OCI-LY1 (cell line): ENCODE data around the gene ELMO1.

ENCODE experiments used
- H2AFZ ChIP-seq: fragments of 200-600 bp; sonication (generic), shearing (Covaris generic); 2 replicates; pipeline ENCODE4 v1.6.0; 2014; ENCODE audit warnings: antibody characterized with exemption, mild to moderate bottlenecking, low read length
- H3F3A ChIP-seq: fragments of 200-600 bp; sonication (generic), shearing (Covaris generic); 2 replicates; pipeline ENCODE4 v1.6.0; 2014; ENCODE audit warnings: mild to moderate bottlenecking, antibody characterized with exemption, low read length, moderate library complexity; ENCODE audit not compliant: insufficient read depth
- H3K27ac ChIP-seq: fragments of 200-600 bp; sonication (generic); 2 replicates; pipeline ENCODE4 v1.5.1; 2014; ENCODE audit warnings: low read length, mixed run types, mild to moderate bottlenecking, low read depth; ENCODE audit not compliant: poor library complexity, severe bottlenecking
- H3K27me3 ChIP-seq: fragments of 200-600 bp; sonication (generic); 2 replicates; pipeline ENCODE4 v1.6.0; 2014; ENCODE audit warnings: antibody characterized with exemption, mild to moderate bottlenecking, low read length, moderate library complexity; ENCODE audit not compliant: insufficient read depth
- H3K36me3 ChIP-seq: fragments of 200-600 bp; sonication (generic); 2 replicates; pipeline ENCODE4 v1.6.1; 2014; ENCODE audit warnings: mild to moderate bottlenecking, antibody characterized with exemption, low read length, moderate library complexity, mixed read lengths; ENCODE audit not compliant: insufficient read depth
- H3K4me1 ChIP-seq: fragments of 200-600 bp; sonication (generic); 2 replicates; pipeline ENCODE4 v1.5.1; 2014; ENCODE audit warnings: mild to moderate bottlenecking, low read length, moderate library complexity; ENCODE audit not compliant: insufficient read depth, severe bottlenecking
- H3K4me2 ChIP-seq: fragments of 200-600 bp; sonication (generic), shearing (Covaris generic); 2 replicates; pipeline ENCODE4 v1.6.1; 2014; ENCODE audit warnings: low read length
- H3K4me3 ChIP-seq: fragments of 200-600 bp; sonication (generic); 2 replicates; pipeline ENCODE4 v1.5.1; 2014; ENCODE audit warnings: low read length, low read depth, mild to moderate bottlenecking, mixed read lengths; ENCODE audit not compliant: poor library complexity, severe bottlenecking
- H3K79me2 ChIP-seq: fragments of 200-600 bp; shearing (Covaris generic); 2 replicates; pipeline ENCODE4 v1.6.1; 2016; ENCODE audit warnings: mixed run types, low read length, mixed read lengths; ENCODE audit not compliant: insufficient read depth
- H3K9ac ChIP-seq: fragments of 200-600 bp; sonication (generic), shearing (Covaris generic); 2 replicates; pipeline ENCODE4 v1.6.1; 2014; ENCODE audit warnings: mild to moderate bottlenecking, low read length, mixed read lengths
- H3K9me2 ChIP-seq: fragments of 200-600 bp; sonication (generic), shearing (Covaris generic); 2 replicates; pipeline ENCODE4 v1.6.1; 2014; ENCODE audit warnings: low read depth, mild to moderate bottlenecking, low read length, mixed read lengths
- H3K9me3 ChIP-seq: fragments of 200-600 bp; shearing (Covaris generic); 2 replicates; pipeline ENCODE4 v1.6.1; 2014; ENCODE audit warnings: low read length, mixed read lengths
- H4K20me1 ChIP-seq: fragments of 200-600 bp; sonication (generic), shearing (Covaris generic); 2 replicates; pipeline ENCODE4 v1.6.0; 2016; ENCODE audit warnings: mild to moderate bottlenecking, low read length; ENCODE audit not compliant: insufficient read depth
- CTCF ChIP-seq: fragments of 200-600 bp; sonication (generic), shearing (Covaris generic); IDR thresholded peaks from 2 replicates; pipeline ENCODE4 v1.5.1; 2017; ENCODE audit warnings: mild to moderate bottlenecking, antibody characterized with exemption, low read length, moderate library complexity, mixed read lengths
- EZH2 ChIP-seq: fragments of 200-600 bp; sonication (generic), shearing (Covaris generic); IDR thresholded peaks from 2 replicates; pipeline ENCODE4 v1.8.0; 2017; ENCODE audit warnings: borderline replicate concordance, mixed run types, mild to moderate bottlenecking, antibody characterized with exemption, low read length, moderate library complexity, mixed read lengths

Gene ELMO1

GRCh38 chr7:37068038-37068437, 380.6 kb downstream of the ELMO1 start:
- H3K36me3 ChIP-seq = peaks cover 41% of the 10 kb centered on the region

GRCh38 chr7:37065779-37066271, 382.8 kb downstream of the ELMO1 start:
- TF ChIP-seq CTCF (no peak), EZH2 (no peak)
- Histone ChIP-seq H3K9ac (no peak overlapping the region), H4K20me1 (no peaks in the 10 kb centered on the region), H3K27me3 (no peaks in the 10 kb centered on the region), H3K27ac (no peak overlapping the region), H3K4me1 (no peaks in the 10 kb centered on the region), H3K9me2 (no peaks in the 10 kb centered on the region), H3K79me2 (no peaks in the 10 kb centered on the region), H3K36me3 (peaks cover 50% of the 10 kb centered on the region), H3F3A (no peaks in the 10 kb centered on the region), H2AFZ (no peak overlapping the region), H3K9me3 (no peaks in the 10 kb centered on the region), H3K4me3 (no peak overlapping the region), H3K4me2 (no peak overlapping the region)

More at GRCh38 chr7:37068038-37068437, 380.6 kb downstream of the ELMO1 start:
- Histone ChIP-seq H3K4me1 (no peaks in the 10 kb centered on the region), H4K20me1 (no peaks in the 10 kb centered on the region), H3F3A (no peaks in the 10 kb centered on the region), H3K4me2 (no peak overlapping the region), H3K9me3 (no peaks in the 10 kb centered on the region), H3K9me2 (no peaks in the 10 kb centered on the region), H3K9ac (no peak overlapping the region), H3K79me2 (no peaks in the 10 kb centered on the region), H3K4me3 (no peak overlapping the region), H3K27ac (no peak overlapping the region), H2AFZ (no peak overlapping the region), H3K27me3 (no peaks in the 10 kb centered on the region)
- no peak for TF ChIP-seq EZH2
- no peak for TF ChIP-seq CTCF

GRCh38 chr7:37062560-37062859, 386.2 kb downstream of the ELMO1 start:
- no peaks in the 10 kb centered on the region for H3K27me3 ChIP-seq
- no peaks in the 10 kb centered on the region for H3F3A ChIP-seq
- no peak overlapping the region for H2AFZ ChIP-seq
- no peak overlapping the region for H3K4me3 ChIP-seq
- H3K9ac ChIP-seq = no peak overlapping the region
- peaks cover 64% of the 10 kb centered on the region for H3K36me3 ChIP-seq
- no peak overlapping the region for H3K4me2 ChIP-seq
- H4K20me1 ChIP-seq = no peaks in the 10 kb centered on the region
- no peak overlapping the region for H3K27ac ChIP-seq
- H3K79me2 ChIP-seq = no peaks in the 10 kb centered on the region
- TF ChIP-seq CTCF (no peak), EZH2 (no peak)
- H3K4me1 ChIP-seq = no peaks in the 10 kb centered on the region
- no peaks in the 10 kb centered on the region for H3K9me3 ChIP-seq
- H3K9me2 ChIP-seq = no peaks in the 10 kb centered on the region
